ENCODE results near the gene EVI5L.

DNA sequence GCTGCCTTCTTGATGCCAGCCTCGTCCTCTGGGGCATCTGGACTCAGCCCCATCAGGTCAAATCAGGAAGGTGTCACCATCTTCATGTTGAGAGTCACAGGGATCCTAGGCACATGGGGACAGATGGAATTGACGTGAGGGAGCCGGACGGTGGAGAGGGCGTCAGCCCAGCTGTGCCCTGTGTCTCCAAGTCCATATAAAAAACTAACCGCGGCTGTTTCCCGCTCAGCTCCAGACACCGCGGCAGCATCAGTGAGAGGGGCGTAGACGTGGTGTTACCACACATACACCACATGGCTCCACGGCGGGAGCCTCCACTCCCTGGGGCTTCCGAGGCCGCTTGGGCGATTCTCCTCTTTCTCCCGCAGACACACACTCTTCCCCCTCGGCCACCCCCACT is 49.8 kb downstream of the EVI5L start:
- TF ChIP-seq, protein P1, sequence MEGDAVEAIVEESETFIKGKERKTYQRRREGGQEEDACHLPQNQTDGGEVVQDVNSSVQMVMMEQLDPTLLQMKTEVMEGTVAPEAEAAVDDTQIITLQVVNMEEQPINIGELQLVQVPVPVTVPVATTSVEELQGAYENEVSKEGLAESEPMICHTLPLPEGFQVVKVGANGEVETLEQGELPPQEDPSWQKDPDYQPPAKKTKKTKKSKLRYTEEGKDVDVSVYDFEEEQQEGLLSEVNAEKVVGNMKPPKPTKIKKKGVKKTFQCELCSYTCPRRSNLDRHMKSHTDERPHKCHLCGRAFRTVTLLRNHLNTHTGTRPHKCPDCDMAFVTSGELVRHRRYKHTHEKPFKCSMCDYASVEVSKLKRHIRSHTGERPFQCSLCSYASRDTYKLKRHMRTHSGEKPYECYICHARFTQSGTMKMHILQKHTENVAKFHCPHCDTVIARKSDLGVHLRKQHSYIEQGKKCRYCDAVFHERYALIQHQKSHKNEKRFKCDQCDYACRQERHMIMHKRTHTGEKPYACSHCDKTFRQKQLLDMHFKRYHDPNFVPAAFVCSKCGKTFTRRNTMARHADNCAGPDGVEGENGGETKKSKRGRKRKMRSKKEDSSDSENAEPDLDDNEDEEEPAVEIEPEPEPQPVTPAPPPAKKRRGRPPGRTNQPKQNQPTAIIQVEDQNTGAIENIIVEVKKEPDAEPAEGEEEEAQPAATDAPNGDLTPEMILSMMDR (IDR thresholded peaks at IDR 0.05): no peak
- TF ChIP-seq EP300 (IDR thresholded peaks at IDR 0.05): no peak

Data from tibial nerve (tissue), 4 donors.